HG02571 (cell line): ENCODE data around the gene ADCY7.

Experiments
- ATAC-seq: cut with Tn5 transposase; IDR thresholded peaks from one replicate; pipeline ENCODE4 v1.9.1; 2021; ENCODE audit warnings: mild to moderate bottlenecking, moderate library complexity; ENCODE audit not compliant: unreplicated experiment

ADCY7 gene

GRCh38 chr16:50296807-50297206 lies 30.5 kb downstream of the ADCY7 start:
- no peak for ATAC-seq

GRCh38 chr16:50297301-50298074 lies 31.1 kb downstream of the ADCY7 start:
- ATAC-seq: no peak

GRCh38 chr16:50298075-50298460 lies 31.7 kb downstream of the ADCY7 start:
- no peak for ATAC-seq

GRCh38 chr16:50298591-50299507 lies 32.5 kb downstream of the ADCY7 start:
- ATAC-seq: no peak

- ATAC-seq: no peak
Measured at GRCh38 chr16:50299508-50300105, 33.3 kb downstream of the ADCY7 start.

- no peak for ATAC-seq
Measured at GRCh38 chr16:50300942-50301625, 34.7 kb downstream of the ADCY7 start.

GRCh38 chr16:50301626-50302471 lies 35.5 kb downstream of the ADCY7 start:
- no peak for ATAC-seq

- ATAC-seq: no peak
Measured at GRCh38 chr16:50302472-50303005, 36.2 kb downstream of the ADCY7 start.

GRCh38 chr16:50303041-50303604 lies 36.8 kb downstream of the ADCY7 start:
- no peak for ATAC-seq

- ATAC-seq: no peak
Measured at GRCh38 chr16:50303605-50304466, 37.5 kb downstream of the ADCY7 start.

- ATAC-seq: no peak
Measured at GRCh38 chr16:50304467-50305440, 38.4 kb downstream of the ADCY7 start.

GRCh38 chr16:50305441-50306061 lies 39.2 kb downstream of the ADCY7 start:
- no peak for ATAC-seq

GRCh38 chr16:50306287-50306686 lies 39.9 kb downstream of the ADCY7 start:
- ATAC-seq: no peak

- no peak for ATAC-seq
Measured at GRCh38 chr16:50308237-50308965, 42.0 kb downstream of the ADCY7 start.

- ATAC-seq: no peak
Measured at GRCh38 chr16:50309156-50309526, 42.8 kb downstream of the ADCY7 start.
